Measurements from ENCODE around the gene OARD1.

The OARD1 gene

GRCh38 chr6:41085182-41085581 lies 13.0 kb upstream of the OARD1 start:
- no peak for TF ChIP-seq POLR2A (IDR thresholded peaks at IDR 0.05; ENCODE audit: low read depth, low read length)
- DNase-seq (ENCODE audit: insufficient read length, low spot score) (no peak), FAIRE-seq (no peak)

GRCh38 chr6:41083072-41083471 lies 10.9 kb upstream of the OARD1 start:
- FAIRE-seq, result no peak
- no peak for DNase-seq (ENCODE audit: insufficient read length, low spot score)
- TF ChIP-seq POLR2A (IDR thresholded peaks at IDR 0.05; ENCODE audit: low read depth, low read length), result no peak

GRCh38 chr6:41080621-41081020 lies 8.5 kb upstream of the OARD1 start:
- FAIRE-seq (no peak), DNase-seq (ENCODE audit: insufficient read length, low spot score) (no peak)
- TF ChIP-seq POLR2A (IDR thresholded peaks at IDR 0.05; ENCODE audit: low read depth, low read length), result no peak

- no peak for FAIRE-seq
- no peak for TF ChIP-seq POLR2A (IDR thresholded peaks at IDR 0.05; ENCODE audit: low read depth, low read length)
- DNase-seq (ENCODE audit: insufficient read length, low spot score), result no peak
Measured at GRCh38 chr6:41079080-41079479, 6.9 kb upstream of the OARD1 start.

- DNase-seq (ENCODE audit: insufficient read length, low spot score), result no peak
- FAIRE-seq, result no peak
- no peak for TF ChIP-seq POLR2A (IDR thresholded peaks at IDR 0.05; ENCODE audit: low read depth, low read length)
Measured at GRCh38 chr6:41078101-41078500, 5.9 kb upstream of the OARD1 start.

GRCh38 chr6:41077536-41077935 lies 5.4 kb upstream of the OARD1 start:
- FAIRE-seq, result no peak
- TF ChIP-seq POLR2A (IDR thresholded peaks at IDR 0.05; ENCODE audit: low read depth, low read length), result no peak
- DNase-seq (ENCODE audit: insufficient read length, low spot score), result no peak

GRCh38 chr6:41075651-41076626 lies 3.8 kb upstream of the OARD1 start:
- no peak for FAIRE-seq
- no peak for TF ChIP-seq POLR2A (IDR thresholded peaks at IDR 0.05; ENCODE audit: low read depth, low read length)
- no peak for DNase-seq (ENCODE audit: insufficient read length, low spot score)

GRCh38 chr6:41074692-41075436 lies 2.7 kb upstream of the OARD1 start:
- no peak for FAIRE-seq
- no peak for DNase-seq (ENCODE audit: insufficient read length, low spot score)
- TF ChIP-seq POLR2A (IDR thresholded peaks at IDR 0.05; ENCODE audit: low read depth, low read length), result no peak

GRCh38 chr6:41073968-41074691 lies 2.0 kb upstream of the OARD1 start:
- peak; percentile 11 for FAIRE-seq
- no peak for TF ChIP-seq POLR2A (IDR thresholded peaks at IDR 0.05; ENCODE audit: low read depth, low read length)
- no peak for DNase-seq (ENCODE audit: insufficient read length, low spot score)

GRCh38 chr6:41073203-41073967 lies 1.2 kb upstream of the OARD1 start:
- peak; percentile 57; the same call in 1 of the 2 replicates for TF ChIP-seq POLR2A (IDR thresholded peaks at IDR 0.05; ENCODE audit: low read depth, low read length)
- DNase-seq (ENCODE audit: insufficient read length, low spot score) (peak; percentile 59), FAIRE-seq (peak; percentile 85)

- no peak for FAIRE-seq
Measured at GRCh38 chr6:41072836-41073202, 663 bp upstream of the OARD1 start, which contains the start of gene NFYA. Gene NFYA, plus strand, starts transcription at chr6:41072974. Its CDS starts 6,116 bp downstream, at chr6:41079090.

GRCh38 chr6:41071501-41071922 lies 644 bp downstream of the OARD1 start:
- DNase-seq (ENCODE audit: insufficient read length, low spot score) (no peak), FAIRE-seq (peak; percentile 89)

More at GRCh38 chr6:41072836-41073202, 663 bp upstream of the OARD1 start, which contains the start of gene NFYA:
- peak; percentile 45; the same call in 1 of the 2 replicates for TF ChIP-seq POLR2A (IDR thresholded peaks at IDR 0.05; ENCODE audit: low read depth, low read length)
- peak; percentile 84 for DNase-seq (ENCODE audit: insufficient read length, low spot score)

GRCh38 chr6:41066867-41067304 lies 5.3 kb downstream of the OARD1 start:
- no peak for DNase-seq (ENCODE audit: insufficient read length, low spot score)
- TF ChIP-seq POLR2A (IDR thresholded peaks at IDR 0.05; ENCODE audit: low read depth, low read length), result no peak
- FAIRE-seq, result peak; percentile 96

More at GRCh38 chr6:41071501-41071922, 644 bp downstream of the OARD1 start:
- peak; percentile 58; the same call in 1 of the 2 replicates for TF ChIP-seq POLR2A (IDR thresholded peaks at IDR 0.05; ENCODE audit: low read depth, low read length)

Measured in H54 (cell line).